HEK293 (cell line): Measurements from ENCODE around the gene C6orf136.
A peak's percentile ranks its signal among the peaks of the same experiment; 100 is the strongest.

Experiments
- CTCF ChIP-seq: fragments of 450-650 bp; formaldehyde crosslinking; IDR thresholded peaks from 2 replicates; pipeline ENCODE4 v1.5.1; 2016; ENCODE audit warnings: missing biosample characterization, missing genetic modification characterization
- GLI4 ChIP-seq: fragments of 450-650 bp; formaldehyde crosslinking; IDR thresholded peaks from 2 replicates; pipeline ENCODE4 v1.5.1; 2016; ENCODE audit warnings: missing biosample characterization, missing genetic modification characterization
- KLF1 ChIP-seq: fragments of 450-650 bp; formaldehyde crosslinking; IDR thresholded peaks from 2 replicates; pipeline ENCODE4 v1.5.1; 2016; ENCODE audit warnings: missing biosample characterization, missing genetic modification characterization
- KLF8 ChIP-seq: fragments of 450-650 bp; formaldehyde crosslinking; IDR thresholded peaks from 2 replicates; pipeline ENCODE4 v1.5.1; 2016; ENCODE audit warnings: missing biosample characterization, missing genetic modification characterization
- KLF9 ChIP-seq: fragments of 450-650 bp; formaldehyde crosslinking; IDR thresholded peaks from 2 replicates; pipeline ENCODE4 v1.5.1; 2016; ENCODE audit warnings: missing biosample characterization, missing genetic modification characterization, low read depth
- SCRT1 ChIP-seq: fragments of 450-650 bp; formaldehyde crosslinking; IDR thresholded peaks from 2 replicates; pipeline ENCODE4 v1.5.1; 2016; ENCODE audit warnings: missing biosample characterization, missing genetic modification characterization, borderline replicate concordance
- TCF7L2 ChIP-seq: IDR thresholded peaks from 2 replicates; pipeline ENCODE4 v1.6.1; 2011; ENCODE audit warnings: low read depth, mild to moderate bottlenecking, inconsistent platforms, low read length, moderate library complexity, borderline replicate concordance
- TSHZ1 ChIP-seq: fragments of 450-650 bp; formaldehyde crosslinking; IDR thresholded peaks from 2 replicates; pipeline ENCODE4 v1.5.1; 2016; ENCODE audit warnings: missing biosample characterization, missing genetic modification characterization, borderline replicate concordance
- WT1 ChIP-seq: fragments of 450-650 bp; formaldehyde crosslinking; IDR thresholded peaks from 2 replicates; pipeline ENCODE4 v1.5.1; 2016; ENCODE audit warnings: missing biosample characterization, missing genetic modification characterization
- ZBTB11 ChIP-seq: fragments of 450-650 bp; formaldehyde crosslinking; conservative IDR thresholded peaks from 2 replicates; pipeline ENCODE4 v1.5.1; 2016; ENCODE audit warnings: low read depth, missing biosample characterization, missing genetic modification characterization
- ZBTB48 ChIP-seq: fragments of 450-650 bp; formaldehyde crosslinking; IDR thresholded peaks from 2 replicates; pipeline ENCODE4 v1.5.1; 2016; ENCODE audit warnings: missing biosample characterization, missing genetic modification characterization
- ZEB2 ChIP-seq: fragments of 450-650 bp; formaldehyde crosslinking; IDR thresholded peaks from 2 replicates; pipeline ENCODE4 v1.5.1; 2016; ENCODE audit warnings: missing biosample characterization, missing genetic modification characterization
- ZFHX2 ChIP-seq: fragments of 450-650 bp; formaldehyde crosslinking; conservative IDR thresholded peaks from 2 replicates; pipeline ENCODE4 v1.5.1; 2016; ENCODE audit warnings: missing biosample characterization, missing genetic modification characterization
- ZIC2 ChIP-seq: fragments of 450-650 bp; formaldehyde crosslinking; IDR thresholded peaks from 2 replicates; pipeline ENCODE4 v1.5.1; 2016; ENCODE audit warnings: missing biosample characterization, missing genetic modification characterization
- ZNF112 ChIP-seq: fragments of 450-650 bp; formaldehyde crosslinking; IDR thresholded peaks from 2 replicates; pipeline ENCODE4 v1.5.0; 2017; ENCODE audit warnings: missing biosample characterization, missing genetic modification characterization
- ZNF133 ChIP-seq: fragments of 450-650 bp; formaldehyde crosslinking; IDR thresholded peaks from 2 replicates; pipeline ENCODE4 v1.5.1; 2016; ENCODE audit warnings: missing biosample characterization, missing genetic modification characterization
- ZNF211 ChIP-seq: fragments of 450-650 bp; formaldehyde crosslinking; IDR thresholded peaks from 2 replicates; pipeline ENCODE4 v1.5.1; 2016; ENCODE audit warnings: low read depth, missing biosample characterization, missing genetic modification characterization
- ZNF266 ChIP-seq: fragments of 450-650 bp; formaldehyde crosslinking; IDR thresholded peaks from 2 replicates; pipeline ENCODE4 v1.5.1; 2016; ENCODE audit warnings: missing biosample characterization, missing genetic modification characterization, low read depth
- ZNF292 ChIP-seq: fragments of 450-650 bp; formaldehyde crosslinking; IDR thresholded peaks from 2 replicates; pipeline ENCODE4 v1.5.1; 2016; ENCODE audit warnings: low read depth, missing biosample characterization, missing genetic modification characterization, borderline replicate concordance
- ZNF324 ChIP-seq: fragments of 450-650 bp; formaldehyde crosslinking; IDR thresholded peaks from 2 replicates; pipeline ENCODE4 v1.5.1; 2016; ENCODE audit warnings: missing biosample characterization, missing genetic modification characterization
- ZNF335 ChIP-seq: fragments of 450-650 bp; formaldehyde crosslinking; conservative IDR thresholded peaks from 2 replicates; pipeline ENCODE4 v1.5.1; 2016; ENCODE audit warnings: missing biosample characterization, missing genetic modification characterization
- ZNF518A ChIP-seq: fragments of 450-650 bp; formaldehyde crosslinking; conservative IDR thresholded peaks from 2 replicates; pipeline ENCODE4 v1.5.1; 2016; ENCODE audit warnings: low read depth, missing biosample characterization, missing genetic modification characterization
- ZNF530 ChIP-seq: fragments of 450-650 bp; formaldehyde crosslinking; IDR thresholded peaks from 2 replicates; pipeline ENCODE4 v1.5.1; 2016; ENCODE audit warnings: low read depth, missing biosample characterization, missing genetic modification characterization
- ZNF623 ChIP-seq: fragments of 450-650 bp; formaldehyde crosslinking; IDR thresholded peaks from 2 replicates; pipeline ENCODE4 v1.5.1; 2016; ENCODE audit warnings: missing biosample characterization, missing genetic modification characterization
- ZNF664 ChIP-seq: fragments of 450-650 bp; formaldehyde crosslinking; IDR thresholded peaks from 2 replicates; pipeline ENCODE4 v1.5.1; 2016; ENCODE audit warnings: missing biosample characterization, missing genetic modification characterization
- ZNF701 ChIP-seq: fragments of 450-650 bp; formaldehyde crosslinking; IDR thresholded peaks from 2 replicates; pipeline ENCODE4 v1.5.1; 2016; ENCODE audit warnings: missing biosample characterization, missing genetic modification characterization
- ZNF747 ChIP-seq: fragments of 450-650 bp; formaldehyde crosslinking; IDR thresholded peaks from 2 replicates; pipeline ENCODE4 v1.5.1; 2016; ENCODE audit warnings: missing biosample characterization, missing genetic modification characterization

C6orf136 gene

GRCh38 chr6:30686908-30687658, 40.1 kb downstream of the C6orf136 start (continued):
- TF ChIP-seq ZNF518A (tag by site-specific recombination) (no peak), TSHZ1 (no peak), ZNF133 (tag by site-specific recombination) (no peak), ZNF266 (tag by site-specific recombination) (peak; percentile 30; the same call in 1 of the 2 replicates), ZFHX2 (tag by site-specific recombination) (peak; percentile 91), GLI4 (peak; percentile 19; the same call in 1 of the 2 replicates), ZNF747 (no peak), KLF9 (tag by site-specific recombination) (peak; percentile 84), ZNF530 (tag by site-specific recombination) (no peak), CTCF (tag by site-specific recombination) (peak; percentile 4; the same call in 1 of the 2 replicates), KLF8 (tag by site-specific recombination) (peak; percentile 94), ZNF664 (no peak), ZBTB48 (tag by site-specific recombination) (peak; percentile 86; the same call in 1 of the 2 replicates), ZNF211 (no peak), ZNF335 (peak; percentile 95), SCRT1 (tag by site-specific recombination) (no peak), ZNF292 (tag by site-specific recombination) (no peak), ZNF324 (0 out of 2 replicates have a peak, but pooled peaks have one; percentile 23), ZNF623 (tag by site-specific recombination) (no peak), WT1 (peak; percentile 82), KLF1 (tag by site-specific recombination) (peak; percentile 99), ZNF112 (tag by site-specific recombination) (no peak), TCF7L2 (no peak), ZBTB11 (peak; percentile 67), ZEB2 (tag by site-specific recombination) (peak; percentile 90), ZNF701 (tag by site-specific recombination) (no peak), ZIC2 (tag by site-specific recombination) (peak; percentile 97)
